ENCODE data around the gene ARHGAP23. TPM values are rescaled to one million over a fixed set of nuclear protein-coding genes. Genes with fewer than 3 reads are reported as not detected.

The ARHGAP23 gene, protein sequence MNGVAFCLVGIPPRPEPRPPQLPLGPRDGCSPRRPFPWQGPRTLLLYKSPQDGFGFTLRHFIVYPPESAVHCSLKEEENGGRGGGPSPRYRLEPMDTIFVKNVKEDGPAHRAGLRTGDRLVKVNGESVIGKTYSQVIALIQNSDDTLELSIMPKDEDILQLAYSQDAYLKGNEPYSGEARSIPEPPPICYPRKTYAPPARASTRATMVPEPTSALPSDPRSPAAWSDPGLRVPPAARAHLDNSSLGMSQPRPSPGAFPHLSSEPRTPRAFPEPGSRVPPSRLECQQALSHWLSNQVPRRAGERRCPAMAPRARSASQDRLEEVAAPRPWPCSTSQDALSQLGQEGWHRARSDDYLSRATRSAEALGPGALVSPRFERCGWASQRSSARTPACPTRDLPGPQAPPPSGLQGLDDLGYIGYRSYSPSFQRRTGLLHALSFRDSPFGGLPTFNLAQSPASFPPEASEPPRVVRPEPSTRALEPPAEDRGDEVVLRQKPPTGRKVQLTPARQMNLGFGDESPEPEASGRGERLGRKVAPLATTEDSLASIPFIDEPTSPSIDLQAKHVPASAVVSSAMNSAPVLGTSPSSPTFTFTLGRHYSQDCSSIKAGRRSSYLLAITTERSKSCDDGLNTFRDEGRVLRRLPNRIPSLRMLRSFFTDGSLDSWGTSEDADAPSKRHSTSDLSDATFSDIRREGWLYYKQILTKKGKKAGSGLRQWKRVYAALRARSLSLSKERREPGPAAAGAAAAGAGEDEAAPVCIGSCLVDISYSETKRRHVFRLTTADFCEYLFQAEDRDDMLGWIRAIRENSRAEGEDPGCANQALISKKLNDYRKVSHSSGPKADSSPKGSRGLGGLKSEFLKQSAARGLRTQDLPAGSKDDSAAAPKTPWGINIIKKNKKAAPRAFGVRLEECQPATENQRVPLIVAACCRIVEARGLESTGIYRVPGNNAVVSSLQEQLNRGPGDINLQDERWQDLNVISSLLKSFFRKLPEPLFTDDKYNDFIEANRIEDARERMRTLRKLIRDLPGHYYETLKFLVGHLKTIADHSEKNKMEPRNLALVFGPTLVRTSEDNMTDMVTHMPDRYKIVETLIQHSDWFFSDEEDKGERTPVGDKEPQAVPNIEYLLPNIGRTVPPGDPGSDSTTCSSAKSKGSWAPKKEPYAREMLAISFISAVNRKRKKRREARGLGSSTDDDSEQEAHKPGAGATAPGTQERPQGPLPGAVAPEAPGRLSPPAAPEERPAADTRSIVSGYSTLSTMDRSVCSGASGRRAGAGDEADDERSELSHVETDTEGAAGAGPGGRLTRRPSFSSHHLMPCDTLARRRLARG (N-terminal part only)
- total RNA-seq, result 13.6 and 32.4 TPM in 2 replicates

DNA sequence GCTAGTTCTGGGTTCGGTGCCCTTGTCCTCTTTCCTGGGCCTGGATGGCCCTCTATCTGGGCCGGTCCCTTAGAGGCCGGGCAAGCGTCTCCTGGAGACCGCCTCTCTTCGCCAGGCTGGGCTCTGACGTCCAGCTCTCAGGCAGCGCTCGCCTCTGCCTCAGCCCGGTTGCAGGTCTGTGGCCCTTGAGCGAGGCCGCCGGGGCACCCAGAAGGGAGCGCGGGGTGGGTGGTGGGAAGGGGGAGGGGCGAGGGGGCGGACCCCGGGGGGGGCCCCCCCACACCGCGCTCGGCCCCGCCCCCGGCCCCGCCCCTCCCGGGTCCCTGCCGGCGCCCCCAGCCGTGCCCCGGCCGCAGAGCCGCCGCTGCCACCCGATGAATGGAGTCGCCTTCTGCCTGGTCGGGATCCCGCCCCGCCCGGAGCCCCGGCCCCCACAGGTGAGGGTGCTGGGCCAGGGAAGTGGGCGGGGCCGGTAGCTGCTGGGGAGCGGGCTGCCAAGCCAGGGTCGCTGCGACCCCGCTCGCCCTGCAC is at the start of gene ARHGAP23:
ARHGAP23 (plus strand) TSS at position 353 of the 531 bp plus-strand sequence; CDS start at position 375, 22 bp downstream.

Other genes with a start within 250 kb of the ARHGAP23 start
- not detected in 2 replicates for gene TBC1D3, start 235.9 kb upstream of the ARHGAP23 start, total RNA-seq
- 30.1 and 36.1 TPM in 2 replicates for gene MRPL45, start 131.3 kb upstream of the ARHGAP23 start, total RNA-seq
- not detected in 2 replicates for gene GPR179, start 84.5 kb upstream of the ARHGAP23 start, total RNA-seq
- 7.6 and 7.8 TPM in 2 replicates for gene SOCS7, start 76.6 kb upstream of the ARHGAP23 start, total RNA-seq
- 0.32 TPM in 1 of 2 replicates, not detected in the other for gene SRCIN1, start 177.5 kb downstream of the ARHGAP23 start, total RNA-seq
- 1.5 and 4.2 TPM in 2 replicates for gene EPOP, start 246.5 kb downstream of the ARHGAP23 start, total RNA-seq